Measurements from ENCODE around the gene ZDHHC9. TPM values are rescaled to one million over a fixed set of nuclear protein-coding genes. Genes with fewer than 3 reads are reported as not detected.

The ZDHHC9 gene
- total and polyA plus RNA-seq, 3 donors from 2014 or later: 6.9 to 9.4 (median 7.3) TPM

DNA sequence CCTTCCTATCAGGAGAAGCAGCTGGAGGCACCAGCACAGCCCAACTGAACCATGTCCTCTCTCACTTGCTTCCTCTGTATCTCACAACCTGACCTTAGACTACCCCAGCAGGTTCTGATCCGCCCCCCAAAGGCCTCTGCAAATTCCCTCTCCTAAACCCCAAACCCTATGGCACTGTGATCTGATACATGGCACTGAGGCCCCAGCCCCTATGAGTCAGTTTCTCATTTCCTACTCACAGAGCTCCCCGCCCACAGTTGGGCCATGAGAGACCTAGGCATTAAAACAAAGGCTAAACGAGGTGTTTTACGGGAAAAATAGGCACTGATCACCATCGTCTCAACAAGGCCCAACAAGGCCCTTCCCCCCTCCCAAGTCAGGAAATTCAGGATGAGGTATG, 44.8 kb downstream of the ZDHHC9 start:
- 88 to 94% methylated on average over 5 of the region's 5 CpGs for WGBS, 2 donors
- intact Hi-C loops (cut with DNase I; ENCODE audit: low total_unique reads): no loop called here
- no peak overlapping the region for H3K27ac ChIP-seq
- no peak overlapping the region for H3K4me3 ChIP-seq
- H3K4me1 ChIP-seq: no peaks in the 10 kb centered on the region
- no peak for TF ChIP-seq POLR2A (IDR thresholded peaks at IDR 0.05)
- TF ChIP-seq, protein P1, sequence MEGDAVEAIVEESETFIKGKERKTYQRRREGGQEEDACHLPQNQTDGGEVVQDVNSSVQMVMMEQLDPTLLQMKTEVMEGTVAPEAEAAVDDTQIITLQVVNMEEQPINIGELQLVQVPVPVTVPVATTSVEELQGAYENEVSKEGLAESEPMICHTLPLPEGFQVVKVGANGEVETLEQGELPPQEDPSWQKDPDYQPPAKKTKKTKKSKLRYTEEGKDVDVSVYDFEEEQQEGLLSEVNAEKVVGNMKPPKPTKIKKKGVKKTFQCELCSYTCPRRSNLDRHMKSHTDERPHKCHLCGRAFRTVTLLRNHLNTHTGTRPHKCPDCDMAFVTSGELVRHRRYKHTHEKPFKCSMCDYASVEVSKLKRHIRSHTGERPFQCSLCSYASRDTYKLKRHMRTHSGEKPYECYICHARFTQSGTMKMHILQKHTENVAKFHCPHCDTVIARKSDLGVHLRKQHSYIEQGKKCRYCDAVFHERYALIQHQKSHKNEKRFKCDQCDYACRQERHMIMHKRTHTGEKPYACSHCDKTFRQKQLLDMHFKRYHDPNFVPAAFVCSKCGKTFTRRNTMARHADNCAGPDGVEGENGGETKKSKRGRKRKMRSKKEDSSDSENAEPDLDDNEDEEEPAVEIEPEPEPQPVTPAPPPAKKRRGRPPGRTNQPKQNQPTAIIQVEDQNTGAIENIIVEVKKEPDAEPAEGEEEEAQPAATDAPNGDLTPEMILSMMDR (IDR thresholded peaks at IDR 0.05): no peak
- H3K27me3 ChIP-seq: no peaks in the 10 kb centered on the region
- DNase-seq: no peak
- H3K9me3 ChIP-seq: no peaks in the 10 kb centered on the region
- H3K36me3 ChIP-seq (ENCODE audit: low read depth, missing control alignments): no peaks in the 10 kb centered on the region

DNA sequence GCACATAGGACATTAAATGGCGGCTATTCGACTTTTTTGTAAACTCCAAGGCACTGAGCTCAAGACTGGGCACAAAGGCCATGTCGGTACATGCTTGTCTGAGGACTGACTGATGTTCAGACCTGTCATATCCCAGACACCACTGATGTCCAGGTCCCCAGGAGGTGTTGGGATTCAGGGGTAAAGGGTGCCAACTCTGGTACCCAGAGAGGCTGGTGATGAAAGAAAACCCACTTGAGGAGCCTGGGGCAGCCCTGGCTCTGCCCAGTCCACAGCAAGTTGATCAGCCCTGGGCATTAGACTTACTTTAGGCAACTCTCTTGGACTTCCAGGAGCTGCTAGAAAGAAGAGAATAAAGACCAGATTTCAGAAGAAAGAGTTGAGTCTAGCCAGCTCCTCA, 45.2 kb downstream of the ZDHHC9 start:
- WGBS, 2 donors: 96 to 97% methylated on average over 3 of the region's 3 CpGs
- Histone ChIP-seq H3K27me3 (no peaks in the 10 kb centered on the region), H3K4me3 (no peak overlapping the region), H3K4me1 (no peaks in the 10 kb centered on the region), H3K27ac (no peak overlapping the region), H3K36me3 (ENCODE audit: low read depth, missing control alignments) (no peaks in the 10 kb centered on the region), H3K9me3 (no peaks in the 10 kb centered on the region)
- no peak for DNase-seq
- TF ChIP-seq, protein P1 (IDR thresholded peaks at IDR 0.05): no peak
- no peak for TF ChIP-seq POLR2A (IDR thresholded peaks at IDR 0.05)
- intact Hi-C loops (cut with DNase I; ENCODE audit: low total_unique reads): no loop called here

DNA sequence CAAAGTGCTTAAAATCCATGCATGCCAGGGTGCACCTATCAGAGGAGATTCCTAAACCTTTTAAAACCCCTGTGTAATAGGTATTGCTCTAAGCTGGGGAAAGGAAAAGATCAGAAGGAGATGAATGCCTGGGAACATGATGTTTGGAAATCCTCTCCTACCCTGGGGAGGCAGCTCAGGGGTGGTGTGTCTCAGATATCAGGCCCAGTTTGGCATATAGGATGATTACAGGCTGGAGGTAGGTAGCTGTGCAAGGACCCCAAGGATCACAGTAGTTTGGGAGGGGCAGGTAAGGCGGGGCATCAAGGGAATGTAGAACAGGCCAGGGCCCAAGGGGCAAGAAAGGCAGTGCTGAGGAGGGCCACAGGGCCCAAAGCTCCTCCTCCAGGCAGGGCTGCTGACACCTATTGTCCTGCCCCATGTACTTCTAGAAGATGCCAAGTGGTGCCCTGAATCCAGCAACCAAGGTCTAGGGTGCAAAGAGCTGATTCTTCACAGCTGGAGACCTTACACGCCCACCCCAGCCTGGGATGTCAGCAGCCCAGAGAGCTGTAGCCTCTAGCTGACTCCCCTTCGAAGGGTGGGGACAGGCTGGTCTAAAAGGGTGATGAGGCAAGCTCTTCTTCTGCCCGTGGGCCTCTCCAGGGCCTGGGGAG, 46.3 kb downstream of the ZDHHC9 start:
- no peak overlapping the region for H3K27ac ChIP-seq
- no peak overlapping the region for H3K4me3 ChIP-seq
- WGBS, 2 donors: 93% methylated on average over 4 of the region's 4 CpGs; no CpG with 5 or more reads in 1 of the 2 donors
- H3K27me3 ChIP-seq: no peaks in the 10 kb centered on the region
- intact Hi-C loops (cut with DNase I; ENCODE audit: low total_unique reads): no loop called here
- H3K4me1 ChIP-seq: no peaks in the 10 kb centered on the region
- no peak for TF ChIP-seq POLR2A (IDR thresholded peaks at IDR 0.05)
- TF ChIP-seq, protein P1 (IDR thresholded peaks at IDR 0.05): no peak
- H3K36me3 ChIP-seq (ENCODE audit: low read depth, missing control alignments): no peaks in the 10 kb centered on the region
- no peak for DNase-seq
- no peaks in the 10 kb centered on the region for H3K9me3 ChIP-seq

DNA sequence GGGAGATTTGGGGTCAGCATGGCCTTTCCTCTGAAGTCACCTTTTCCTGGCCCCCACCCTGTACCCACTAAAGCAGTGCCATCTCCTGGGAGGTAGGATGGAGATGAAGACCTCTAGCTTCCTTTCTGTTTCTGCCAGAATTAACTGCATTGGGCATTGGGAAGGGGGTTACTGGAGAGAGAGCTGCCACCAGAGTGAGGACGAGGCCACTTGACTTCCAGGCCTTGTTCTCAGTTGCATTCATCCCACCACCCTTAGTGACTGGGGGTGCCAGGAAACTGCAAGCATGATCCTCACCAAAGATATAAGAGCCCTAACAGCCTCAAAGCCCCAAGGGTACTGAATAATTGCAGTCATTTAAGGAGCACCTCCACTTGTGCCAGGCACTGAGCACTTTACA, 48.1 kb downstream of the ZDHHC9 start:
- TF ChIP-seq, protein P1 (IDR thresholded peaks at IDR 0.05): no peak
- no peak for TF ChIP-seq POLR2A (IDR thresholded peaks at IDR 0.05)
- WGBS, 2 donors: 100% methylated on average over 1 of the region's 1 CpG; no CpG with 5 or more reads in 1 of the 2 donors
- intact Hi-C loops (cut with DNase I; ENCODE audit: low total_unique reads): no loop called here

DNA sequence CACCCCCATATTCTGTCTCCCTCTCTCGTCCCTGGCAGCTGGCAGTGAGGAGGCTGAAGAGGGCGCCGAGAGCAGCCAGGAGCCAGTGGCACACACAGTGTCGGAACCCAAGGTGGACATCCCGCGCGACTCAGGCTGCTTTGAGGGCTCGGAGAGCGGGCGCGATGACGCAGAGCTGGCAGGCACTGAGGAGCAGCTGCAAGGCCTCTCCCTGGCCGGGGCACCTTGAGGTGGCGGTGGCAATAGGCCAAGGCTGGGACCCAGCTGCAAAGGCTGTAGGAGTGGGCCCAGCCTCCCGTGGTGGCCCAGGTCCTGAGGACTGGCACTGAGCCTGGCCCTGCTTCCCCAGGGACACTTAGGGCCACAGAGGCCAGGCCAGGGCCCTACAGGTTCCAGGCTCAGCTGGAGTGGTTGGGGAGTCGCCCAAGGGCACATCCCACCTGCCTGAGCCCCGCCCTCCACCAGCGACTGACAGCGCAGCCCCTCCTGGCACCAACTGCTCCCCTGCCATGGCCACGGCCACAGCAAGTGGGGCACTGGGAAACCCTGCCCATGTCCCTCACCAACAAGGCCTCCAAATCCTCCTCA, 50.0 kb downstream of the ZDHHC9 start:
- Histone ChIP-seq H3K9me3 (no peaks in the 10 kb centered on the region), H3K4me1 (no peaks in the 10 kb centered on the region), H3K27me3 (no peaks in the 10 kb centered on the region), H3K4me3 (no peak overlapping the region), H3K36me3 (ENCODE audit: low read depth, missing control alignments) (no peaks in the 10 kb centered on the region), H3K27ac (no peak overlapping the region)
- no peak for TF ChIP-seq POLR2A (IDR thresholded peaks at IDR 0.05)
- TF ChIP-seq, protein P1 (IDR thresholded peaks at IDR 0.05): no peak
- intact Hi-C loops (cut with DNase I; ENCODE audit: low total_unique reads): no loop called here
- DNase-seq: no peak
- WGBS, 2 donors: 74 to 100% methylated on average over 1 to 8 of the region's 20 CpGs

More for the DNA sequence above, 48.1 kb downstream of the ZDHHC9 start:
- DNase-seq: no peak
- H3K27me3 ChIP-seq: no peaks in the 10 kb centered on the region
- H3K36me3 ChIP-seq (ENCODE audit: low read depth, missing control alignments): no peaks in the 10 kb centered on the region
- no peak overlapping the region for H3K4me3 ChIP-seq
- no peaks in the 10 kb centered on the region for H3K9me3 ChIP-seq
- no peaks in the 10 kb centered on the region for H3K4me1 ChIP-seq
- no peak overlapping the region for H3K27ac ChIP-seq
